Aorta (tissue), 5 donors: Measurements from ENCODE around the gene KRTAP4-7. TPM values are rescaled to one million over a fixed set of nuclear protein-coding genes. Genes with fewer than 3 reads are reported as not detected.
"Not testable (repeated sequence)": the region's sequence is repeated elsewhere in the genome, so short reads cannot be mapped to it uniquely, and the experiment has no call there.

ENCODE experiments used
- ATAC-seq: fragments of 200-7000 bp; cut with Tn5 transposase; one replicate; pipeline ENCODE4 v1.9.1; 2022; ENCODE audit warnings: moderate library complexity; ENCODE audit not compliant: low FRiP score
- DNase-seq, 2 donors: peaks; one replicate each; pipeline ENCODE4 v3.0.0-alpha.2; 2020
- H3K27ac ChIP-seq, 2 donors: one replicate each; pipeline ENCODE4 v1.5.1; 2013; ENCODE audit warnings: low read length in 2 of 2, mild to moderate bottlenecking in 2 of 2, moderate library complexity in 2 of 2, control low read depth in 1 of 2, inconsistent platforms in 1 of 2, low read depth in 1 of 2
- H3K27me3 ChIP-seq, 2 donors: one replicate each; pipeline ENCODE4 v1.6.1; 2013; ENCODE audit warnings: control low read depth in 1 of 2, low read length in 1 of 2, mild to moderate bottlenecking in 1 of 2, moderate library complexity in 1 of 2; ENCODE audit not compliant: insufficient read depth in 2 of 2, control insufficient read depth in 1 of 2
- H3K36me3 ChIP-seq, 2 donors: one replicate each; pipeline ENCODE4 v1.6.1; 2013; ENCODE audit warnings: control low read depth in 1 of 2, low read length in 1 of 2, mild to moderate bottlenecking in 1 of 2; ENCODE audit not compliant: insufficient read depth in 2 of 2, control insufficient read depth in 1 of 2
- H3K4me1 ChIP-seq, 2 donors: one replicate each; pipeline ENCODE4 v1.6.1; 2013; ENCODE audit warnings: low read length in 2 of 2, control low read depth in 1 of 2, mild to moderate bottlenecking in 1 of 2, moderate library complexity in 1 of 2; ENCODE audit not compliant: insufficient read depth in 2 of 2, control insufficient read depth in 1 of 2
- H3K4me3 ChIP-seq, 2 donors: one replicate each; pipeline ENCODE4 v1.5.1; 2013; ENCODE audit warnings: low read length in 2 of 2, control low read depth in 1 of 2, mild to moderate bottlenecking in 1 of 2
- H3K9me3 ChIP-seq: one replicate; pipeline ENCODE4 v1.6.1; 2013; ENCODE audit warnings: mild to moderate bottlenecking, low read length; ENCODE audit not compliant: control insufficient read depth
- WGBS, 2 donors: extraction: QIAGEN DNeasy Blood & Tissue Kit; methylation state at CpG; one replicate each; pipeline ENCODE4 v1.1.7; 2013; 5-methylcytosine and 5-hydroxymethylcytosine counted together
- intact Hi-C, 2 donors: fragments of 100-400 bp; cut with DNase I; formaldehyde crosslinking; loops; one replicate each; pipeline versions ENCODE4 v1.14.2 to v1.15.0; 2022
- polyA plus RNA-seq, 2 donors: library from polyadenylated mRNA; stranded (reverse); fragments of 200-250 nt; gene quantifications; one replicate each; pipeline ENCODE4 v1.2.3, GENCODE V29; 2013
- total RNA-seq, 2 donors: library from RNA; stranded (reverse); fragmentation: NEBNext Ultra II Directional; extraction: Animal tissue kit (Norgen Biotek cat#: 25700); gene quantifications; one replicate each; pipeline ENCODE4 v1.2.1, GENCODE V29; 2021
- donor health status: healthy with polysubstance abuse.
- donor health status: Bipolar disorder and iron deficiency.
- donor health status: DM: no; HTN: no; CAD: no.
- donor health status: DM: no; HTN: no; CAD: no.
- donor health status: DM: yes; HTN: yes; CAD: no.

Gene KRTAP4-7
- total and polyA plus RNA-seq, 4 donors = not detected

GRCh38 chr17:41101586-41102259, 17.8 kb downstream of the KRTAP4-7 start, which contains the start of gene KRTAP4-16:
TSS of gene KRTAP4-16 (minus strand) at chr17:41102209. CDS start at chr17:41102209, 0 bp downstream.
- H3K4me1 ChIP-seq = no peaks in the 10 kb centered on the region
- no peak within 1 kb of the TSS for H3K27ac ChIP-seq
- no peak within 1 kb of the TSS for H3K4me3 ChIP-seq
- no peaks in the 10 kb centered on the region for H3K36me3 ChIP-seq
- no peaks in the 10 kb centered on the region for H3K27me3 ChIP-seq
- DNase-seq (no peak), ATAC-seq (no peak)
- 47% methylated on average over 8 to 10 of the region's 10 CpGs for WGBS, 2 donors
- H3K9me3 ChIP-seq = peaks cover 1% of the 10 kb centered on the region
- intact Hi-C loops = no loop called here

GRCh38 chr17:41103896-41104295, 19.9 kb downstream of the KRTAP4-7 start:
- Histone ChIP-seq H3K4me1 (no peaks in the 10 kb centered on the region), H3K4me3 (no peak overlapping the region), H3K27me3 (no peaks in the 10 kb centered on the region), H3K27ac (no peak overlapping the region), H3K36me3 (no peaks in the 10 kb centered on the region), H3K9me3 (peaks cover 3% of the 10 kb centered on the region)
- WGBS, 2 donors = 87 to 88% methylated on average over 1 of the region's 1 CpG
- ATAC-seq (no peak), DNase-seq (no peak)
- intact Hi-C loops = no loop called here

- H3K4me3 ChIP-seq, H3K27ac ChIP-seq, H3K36me3 ChIP-seq, H3K9me3 ChIP-seq, ATAC-seq, H3K27me3 ChIP-seq, intact Hi-C loops, DNase-seq, H3K4me1 ChIP-seq: not testable (repeated sequence)
- 59 to 69% methylated on average over 2 of the region's 2 CpGs for WGBS, 2 donors
Observed at GRCh38 chr17:41104386-41105038, 20.6 kb downstream of the KRTAP4-7 start.

GRCh38 chr17:41105347-41105746, 21.4 kb downstream of the KRTAP4-7 start, which contains the start of gene KRTAP4-9:
TSS of gene KRTAP4-9 (plus strand) at chr17:41105389. CDS start at chr17:41105389, 0 bp downstream.
- intact Hi-C loops, H3K27ac ChIP-seq, H3K4me1 ChIP-seq, ATAC-seq, H3K4me3 ChIP-seq, H3K9me3 ChIP-seq, DNase-seq, H3K27me3 ChIP-seq, H3K36me3 ChIP-seq: not testable (repeated sequence)
- WGBS, 2 donors = 49 to 64% methylated on average over 8 to 10 of the region's 10 CpGs

- intact Hi-C loops = no loop called here
- WGBS, 2 donors = 63 to 69% methylated on average over 1 of the region's 1 CpG
- Histone ChIP-seq H3K27ac (no peak overlapping the region), H3K27me3 (no peaks in the 10 kb centered on the region), H3K4me1 (no peaks in the 10 kb centered on the region), H3K9me3 (peaks cover 1% of the 10 kb centered on the region), H3K4me3 (no peak overlapping the region), H3K36me3 (no peaks in the 10 kb centered on the region)
- DNase-seq (no peak), ATAC-seq (no peak)
Observed at GRCh38 chr17:41107941-41108450, 24.0 kb downstream of the KRTAP4-7 start.

- DNase-seq = not testable (repeated sequence)
Observed at GRCh38 chr17:41108728-41109386, 24.9 kb downstream of the KRTAP4-7 start.

GRCh38 chr17:41111151-41111885, 27.4 kb downstream of the KRTAP4-7 start:
- intact Hi-C loops = no loop called here
- H3K4me3 ChIP-seq = no peak overlapping the region
- ATAC-seq (no peak), DNase-seq (no peak)
- H3K27me3 ChIP-seq = no peaks in the 10 kb centered on the region
- peaks cover 1% of the 10 kb centered on the region for H3K9me3 ChIP-seq
- WGBS, 2 donors = 71 to 76% methylated on average over 2 of the region's 2 CpGs
- H3K4me1 ChIP-seq = no peaks in the 10 kb centered on the region
- H3K27ac ChIP-seq = no peak overlapping the region
- no peaks in the 10 kb centered on the region for H3K36me3 ChIP-seq

More at GRCh38 chr17:41108728-41109386, 24.9 kb downstream of the KRTAP4-7 start:
- H3K4me1 ChIP-seq, H3K36me3 ChIP-seq, ATAC-seq, H3K27ac ChIP-seq, intact Hi-C loops, H3K27me3 ChIP-seq, H3K9me3 ChIP-seq, H3K4me3 ChIP-seq: not testable (repeated sequence)
- WGBS, 2 donors = 0 to 17% methylated on average over 1 of the region's 1 CpG

- ATAC-seq = no peak
- no peaks in the 10 kb centered on the region for H3K36me3 ChIP-seq
- no peaks in the 10 kb centered on the region for H3K9me3 ChIP-seq
- intact Hi-C loops = no loop called here
- WGBS, 2 donors = 34 to 54% methylated on average over 5 of the region's 5 CpGs
- H3K4me1 ChIP-seq = no peaks in the 10 kb centered on the region
- no peaks in the 10 kb centered on the region for H3K27me3 ChIP-seq
- no peak overlapping the region for H3K4me3 ChIP-seq
- DNase-seq = no peak
- H3K27ac ChIP-seq = no peak overlapping the region
Observed at GRCh38 chr17:41116297-41116696, 32.3 kb downstream of the KRTAP4-7 start.
